Measurements from ENCODE around the gene CHAF1B. TPM values are rescaled to one million over a fixed set of nuclear protein-coding genes. Genes with fewer than 3 reads are reported as not detected.

Gene CHAF1B
- total and polyA plus RNA-seq, 2 of the 8 experiments (the other 6 are each of a cell fraction or from before 2014, with no cell fraction given), result 11.8 to 23.1 TPM

GRCh38 chr21:36396325-36396724 is 11.1 kb downstream of the CHAF1B start (continued):
- TF ChIP-seq SRF (IDR thresholded peaks at IDR 0.05; ENCODE audit: low read depth, low read length), result no peak
- TF ChIP-seq SIN3A (conservative IDR thresholded peaks at IDR 0.05 in 1 of 2, IDR thresholded peaks at IDR 0.05 in 1 of 2; ENCODE audit: low read depth in 1 of 2, low read length in 2 of 2), result no peak
- no peak for TF ChIP-seq SIX5 (IDR thresholded peaks at IDR 0.05; ENCODE audit: low read depth, low read length)
- TF ChIP-seq, protein P1, sequence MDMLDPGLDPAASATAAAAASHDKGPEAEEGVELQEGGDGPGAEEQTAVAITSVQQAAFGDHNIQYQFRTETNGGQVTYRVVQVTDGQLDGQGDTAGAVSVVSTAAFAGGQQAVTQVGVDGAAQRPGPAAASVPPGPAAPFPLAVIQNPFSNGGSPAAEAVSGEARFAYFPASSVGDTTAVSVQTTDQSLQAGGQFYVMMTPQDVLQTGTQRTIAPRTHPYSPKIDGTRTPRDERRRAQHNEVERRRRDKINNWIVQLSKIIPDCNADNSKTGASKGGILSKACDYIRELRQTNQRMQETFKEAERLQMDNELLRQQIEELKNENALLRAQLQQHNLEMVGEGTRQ (IDR thresholded peaks at IDR 0.05; ENCODE audit: low read length), result no peak

Measured in H1 (cell line).